Measurements from ENCODE around the gene PDE7B.

PDE7B gene

GRCh38 chr6:135828021-135828420, 23.5 kb upstream of the PDE7B start:
- no peak for TF ChIP-seq CTCF (IDR thresholded peaks at IDR 0.05; ENCODE audit: borderline replicate concordance, insufficient read depth, low read depth, low read length)
- H3K4me3 ChIP-seq (ENCODE audit: low read depth, low read length) = no peak overlapping the region

GRCh38 chr6:135830452-135830881, 21.0 kb upstream of the PDE7B start:
- H3K4me3 ChIP-seq (ENCODE audit: low read depth, low read length) = no peak overlapping the region
- no peak for TF ChIP-seq CTCF (IDR thresholded peaks at IDR 0.05; ENCODE audit: borderline replicate concordance, insufficient read depth, low read depth, low read length)

- no peak overlapping the region for H3K4me3 ChIP-seq (ENCODE audit: low read depth, low read length)
- TF ChIP-seq CTCF (IDR thresholded peaks at IDR 0.05; ENCODE audit: borderline replicate concordance, insufficient read depth, low read depth, low read length) = no peak
These were observed 20.5 kb upstream of the PDE7B start for GRCh38 chr6:135831016-135831415.

- no peak overlapping the region for H3K4me3 ChIP-seq (ENCODE audit: low read depth, low read length)
- no peak for TF ChIP-seq CTCF (IDR thresholded peaks at IDR 0.05; ENCODE audit: borderline replicate concordance, insufficient read depth, low read depth, low read length)
These were observed 19.3 kb upstream of the PDE7B start for GRCh38 chr6:135832166-135832565.

GRCh38 chr6:135833771-135834170, 17.7 kb upstream of the PDE7B start:
- TF ChIP-seq CTCF (IDR thresholded peaks at IDR 0.05; ENCODE audit: borderline replicate concordance, insufficient read depth, low read depth, low read length) = no peak
- H3K4me3 ChIP-seq (ENCODE audit: low read depth, low read length) = no peak overlapping the region

- no peak for TF ChIP-seq CTCF (IDR thresholded peaks at IDR 0.05; ENCODE audit: borderline replicate concordance, insufficient read depth, low read depth, low read length)
- H3K4me3 ChIP-seq (ENCODE audit: low read depth, low read length) = no peak overlapping the region
These were observed 13.6 kb upstream of the PDE7B start for GRCh38 chr6:135837735-135838449.

GRCh38 chr6:135839121-135839520, 12.4 kb upstream of the PDE7B start:
- TF ChIP-seq CTCF (IDR thresholded peaks at IDR 0.05; ENCODE audit: borderline replicate concordance, insufficient read depth, low read depth, low read length) = no peak
- no peak overlapping the region for H3K4me3 ChIP-seq (ENCODE audit: low read depth, low read length)

All from GM12875 (cell line).